HG03342 (cell line): ENCODE measurements around the gene RFX8.
"Not testable (repeated sequence)": the region's sequence is repeated elsewhere in the genome, so short reads cannot be mapped to it uniquely, and the experiment has no call there.

Source experiments
- ATAC-seq: cut with Tn5 transposase; IDR thresholded peaks from one replicate; pipeline ENCODE4 v1.9.1; 2021; ENCODE audit warnings: mild to moderate bottlenecking, moderate library complexity; ENCODE audit not compliant: unreplicated experiment

RFX8 gene

DNA sequence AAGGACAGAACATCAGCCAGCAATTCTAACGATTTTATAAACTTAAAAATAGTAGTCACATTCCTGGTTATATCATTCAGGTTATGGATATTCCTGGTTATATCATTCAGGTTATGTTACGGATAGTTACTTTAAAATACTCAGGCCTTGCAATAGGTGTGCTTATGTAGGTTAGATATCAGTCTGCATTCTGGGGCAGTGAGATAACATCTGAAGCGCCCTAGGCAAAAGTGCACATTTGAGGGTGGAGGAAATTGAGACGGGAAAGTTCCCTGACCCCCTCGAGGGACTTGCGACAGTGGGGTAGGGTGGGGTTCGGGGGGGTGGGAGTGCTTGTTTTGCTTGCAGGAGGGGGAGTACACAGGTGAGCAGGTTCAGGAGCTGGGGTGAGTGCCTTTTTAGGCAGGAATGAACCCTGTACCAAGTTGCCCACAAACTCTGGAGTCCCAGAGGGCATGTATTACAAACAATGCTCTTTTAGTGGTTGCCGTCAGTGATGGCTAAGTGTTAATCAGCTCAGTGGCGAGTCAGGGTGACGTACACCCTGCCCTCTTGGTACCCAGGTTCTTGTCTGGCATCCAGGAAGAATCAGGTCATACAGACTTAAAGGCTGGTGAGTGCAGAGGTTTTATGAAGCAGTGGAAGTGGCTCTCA lies 119.4 kb downstream of the RFX8 start:
- ATAC-seq: no peak

GRCh38 chr2:101354420-101355311 lies 120.2 kb downstream of the RFX8 start:
- no peak for ATAC-seq

DNA sequence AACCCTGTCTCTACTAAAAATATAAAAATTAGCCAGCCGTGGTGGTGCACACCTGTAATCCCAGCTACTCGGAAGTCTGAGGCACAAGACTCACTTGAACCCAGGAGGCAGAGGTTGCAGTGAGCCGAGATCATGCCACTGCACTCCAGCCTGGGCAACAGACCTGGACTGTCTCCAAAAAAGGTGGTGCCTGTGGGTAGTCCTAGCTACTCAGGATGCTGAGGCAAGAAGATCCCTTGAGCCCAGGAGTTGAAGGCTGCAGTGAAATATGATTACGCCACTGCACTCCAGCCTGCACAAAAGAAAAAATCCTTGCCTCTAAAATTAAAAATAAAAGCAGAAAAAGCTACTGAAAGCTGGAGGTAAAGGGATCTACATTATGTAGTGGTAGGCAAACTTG lies 122.3 kb downstream of the RFX8 start:
- not testable (repeated sequence) for ATAC-seq

GRCh38 chr2:101351207-101351606 lies 123.7 kb downstream of the RFX8 start:
- ATAC-seq: no peak

DNA sequence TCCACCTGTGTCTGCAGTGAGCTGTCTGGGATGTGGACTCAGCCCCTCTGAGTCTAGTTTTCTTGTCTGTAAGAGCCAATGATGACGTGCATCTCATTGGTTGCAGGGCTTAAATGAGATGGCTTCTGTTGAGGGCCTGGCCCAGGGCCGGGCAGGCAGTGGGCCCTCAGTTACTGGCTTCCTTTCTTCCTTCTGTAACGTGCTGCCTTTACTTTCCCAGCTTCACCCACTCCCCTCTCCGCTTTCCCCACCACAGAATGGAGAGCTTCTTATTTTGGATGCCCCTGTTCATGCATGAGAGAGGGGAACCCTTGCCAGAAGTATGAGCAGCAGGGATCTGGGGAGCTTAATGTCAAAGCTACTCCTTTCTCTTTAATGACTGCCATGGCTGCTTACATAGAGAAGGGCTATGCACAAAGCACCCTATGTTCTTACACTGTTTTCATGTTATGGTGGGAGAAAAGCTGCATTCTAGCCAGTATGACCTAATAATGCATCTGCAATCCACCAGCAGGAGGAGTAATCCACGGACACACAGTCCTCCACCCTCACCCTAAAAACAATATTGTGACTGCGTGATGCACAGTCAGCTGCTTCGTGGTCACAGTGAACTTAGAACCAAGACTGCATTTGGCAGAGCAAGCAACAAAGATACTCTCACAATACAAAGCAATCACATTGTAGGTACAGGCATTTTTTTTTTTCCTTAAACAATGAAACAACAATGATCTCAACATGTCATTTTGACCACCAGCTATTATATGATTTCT lies 124.8 kb downstream of the RFX8 start:
- no peak for ATAC-seq

- ATAC-seq: no peak
These were observed 126.0 kb downstream of the RFX8 start for GRCh38 chr2:101348883-101349282.
